ENCODE data around the gene ERC1.
"Not testable (repeated sequence)": the region's sequence is repeated elsewhere in the genome, so short reads cannot be mapped to it uniquely, and the experiment has no call there.

The ERC1 gene

GRCh38 chr12:1091350-1091749, 100.3 kb downstream of the ERC1 start:
- H3F3A ChIP-seq (ENCODE audit: control insufficient read depth, insufficient read depth): peaks cover 21% of the 10 kb centered on the region
- no peaks in the 10 kb centered on the region for H3K27me3 ChIP-seq (ENCODE audit: control insufficient read depth, low read length)
- H3K9me3 ChIP-seq (ENCODE audit: control insufficient read depth, insufficient read depth, low read length): no peaks in the 10 kb centered on the region
- H3K4me2 ChIP-seq (ENCODE audit: low read length): no peak overlapping the region
- H3K9me2 ChIP-seq (replicated peaks; ENCODE audit: control insufficient read depth, low read length): no peaks in the 10 kb centered on the region
- no peaks in the 10 kb centered on the region for H3K36me3 ChIP-seq (ENCODE audit: control insufficient read depth, low read length)
- peaks cover 37% of the 10 kb centered on the region for H3K79me2 ChIP-seq (ENCODE audit: control insufficient read depth, low read length)
- no peak overlapping the region for H3K4me3 ChIP-seq (ENCODE audit: low read length)
- TF ChIP-seq EZH2phosphoT487 (IDR thresholded peaks at IDR 0.05; ENCODE audit: borderline replicate concordance, low read length): no peak
- peaks cover 6% of the 10 kb centered on the region; the same call in 1 of the 2 replicates for H4K20me1 ChIP-seq (ENCODE audit: control insufficient read depth, insufficient read depth, low read depth, low read length)
- peaks cover 7% of the 10 kb centered on the region for H3K4me1 ChIP-seq (ENCODE audit: control insufficient read depth, low read length)
- H3K27ac ChIP-seq (ENCODE audit: low read depth, low read length): peak overlapping the region; percentile 24; the same call in 1 of the 2 replicates

GRCh38 chr12:1093166-1093751, 102.2 kb downstream of the ERC1 start:
- Histone ChIP-seq H3K4me2 (ENCODE audit: low read length) (0 out of 2 replicates have a peak overlapping the region, but pooled peaks have one; percentile 11), H3K27me3 (ENCODE audit: control insufficient read depth, low read length) (no peaks in the 10 kb centered on the region), H4K20me1 (ENCODE audit: control insufficient read depth, insufficient read depth, low read depth, low read length) (peaks cover 6% of the 10 kb centered on the region), H3K9me2 (replicated peaks; ENCODE audit: control insufficient read depth, low read length) (no peaks in the 10 kb centered on the region), H3K27ac (ENCODE audit: low read depth, low read length) (no peak overlapping the region), H3K4me3 (ENCODE audit: low read length) (no peak overlapping the region), H3K4me1 (ENCODE audit: control insufficient read depth, low read length) (peaks cover 7% of the 10 kb centered on the region), H3F3A (ENCODE audit: control insufficient read depth, insufficient read depth) (peaks cover 21% of the 10 kb centered on the region), H3K9me3 (ENCODE audit: control insufficient read depth, insufficient read depth, low read length) (no peaks in the 10 kb centered on the region), H3K36me3 (ENCODE audit: control insufficient read depth, low read length) (no peaks in the 10 kb centered on the region), H3K79me2 (ENCODE audit: control insufficient read depth, low read length) (peaks cover 50% of the 10 kb centered on the region)
- TF ChIP-seq CTCF (IDR thresholded peaks at IDR 0.05; ENCODE audit: low read depth, low read length, poor library complexity, severe bottlenecking) (peak; percentile 84), EZH2phosphoT487 (IDR thresholded peaks at IDR 0.05; ENCODE audit: borderline replicate concordance, low read length) (no peak)

- Histone ChIP-seq H3K36me3 (ENCODE audit: control insufficient read depth, low read length) (no peaks in the 10 kb centered on the region), H3K27ac (ENCODE audit: low read depth, low read length) (no peak overlapping the region), H3K9me3 (ENCODE audit: control insufficient read depth, insufficient read depth, low read length) (no peaks in the 10 kb centered on the region), H3K9me2 (replicated peaks; ENCODE audit: control insufficient read depth, low read length) (no peaks in the 10 kb centered on the region), H3K79me2 (ENCODE audit: control insufficient read depth, low read length) (peaks cover 61% of the 10 kb centered on the region), H3K4me1 (ENCODE audit: control insufficient read depth, low read length) (peaks cover 12% of the 10 kb centered on the region), H4K20me1 (ENCODE audit: control insufficient read depth, insufficient read depth, low read depth, low read length) (peaks cover 6% of the 10 kb centered on the region), H3K27me3 (ENCODE audit: control insufficient read depth, low read length) (no peaks in the 10 kb centered on the region), H3F3A (ENCODE audit: control insufficient read depth, insufficient read depth) (peaks cover 21% of the 10 kb centered on the region), H3K4me2 (ENCODE audit: low read length) (no peak overlapping the region), H3K4me3 (ENCODE audit: low read length) (no peak overlapping the region)
- no peak for TF ChIP-seq CTCF (IDR thresholded peaks at IDR 0.05; ENCODE audit: low read depth, low read length, poor library complexity, severe bottlenecking)
- TF ChIP-seq EZH2phosphoT487 (IDR thresholded peaks at IDR 0.05; ENCODE audit: borderline replicate concordance, low read length): no peak
These were observed 103.7 kb downstream of the ERC1 start for GRCh38 chr12:1094714-1095113.

- H3K9me2 ChIP-seq (replicated peaks; ENCODE audit: control insufficient read depth, low read length): no peaks in the 10 kb centered on the region
- no peaks in the 10 kb centered on the region for H3F3A ChIP-seq (ENCODE audit: control insufficient read depth, insufficient read depth)
- H3K4me1 ChIP-seq (ENCODE audit: control insufficient read depth, low read length): 0 out of 2 replicates have a peak, but pooled peaks cover 5% of the 10 kb centered on the region
- no peaks in the 10 kb centered on the region for H3K27me3 ChIP-seq (ENCODE audit: control insufficient read depth, low read length)
- H3K36me3 ChIP-seq (ENCODE audit: control insufficient read depth, low read length): no peaks in the 10 kb centered on the region
- no peak overlapping the region for H3K4me2 ChIP-seq (ENCODE audit: low read length)
- H3K9me3 ChIP-seq (ENCODE audit: control insufficient read depth, insufficient read depth, low read length): no peaks in the 10 kb centered on the region
- TF ChIP-seq CTCF (IDR thresholded peaks at IDR 0.05; ENCODE audit: low read depth, low read length, poor library complexity, severe bottlenecking): no peak
- TF ChIP-seq EZH2phosphoT487 (IDR thresholded peaks at IDR 0.05; ENCODE audit: borderline replicate concordance, low read length): no peak
- no peak overlapping the region for H3K4me3 ChIP-seq (ENCODE audit: low read length)
- H3K27ac ChIP-seq (ENCODE audit: low read depth, low read length): no peak overlapping the region
- H4K20me1 ChIP-seq (ENCODE audit: control insufficient read depth, insufficient read depth, low read depth, low read length): no peaks in the 10 kb centered on the region; the same call in 1 of the 2 replicates
- peaks cover 65% of the 10 kb centered on the region for H3K79me2 ChIP-seq (ENCODE audit: control insufficient read depth, low read length)
These were observed 108.1 kb downstream of the ERC1 start for GRCh38 chr12:1099158-1099557.

- not testable (repeated sequence) for H3K27ac ChIP-seq (ENCODE audit: low read depth, low read length); H3K36me3 ChIP-seq (ENCODE audit: control insufficient read depth, low read length); H3K9me2 ChIP-seq (replicated peaks; ENCODE audit: control insufficient read depth, low read length); H3F3A ChIP-seq (ENCODE audit: control insufficient read depth, insufficient read depth); H3K4me1 ChIP-seq (ENCODE audit: control insufficient read depth, low read length); H3K4me2 ChIP-seq (ENCODE audit: low read length); H3K9me3 ChIP-seq (ENCODE audit: control insufficient read depth, insufficient read depth, low read length); H3K4me3 ChIP-seq (ENCODE audit: low read length); H3K27me3 ChIP-seq (ENCODE audit: control insufficient read depth, low read length); H4K20me1 ChIP-seq (ENCODE audit: control insufficient read depth, insufficient read depth, low read depth, low read length)
- H3K79me2 ChIP-seq (ENCODE audit: control insufficient read depth, low read length): peaks cover 60% of the 10 kb centered on the region
These were observed 108.6 kb downstream of the ERC1 start for GRCh38 chr12:1099618-1100017.

All from DOHH2 (cell line).